ENCODE data around the gene SRGAP1. TPM values are rescaled to one million over a fixed set of nuclear protein-coding genes. Genes with fewer than 3 reads are reported as not detected.

Gene SRGAP1
- total and polyA plus RNA-seq, 2 of the 8 experiments (the other 6 are each of a cell fraction or from before 2014, with no cell fraction given) = 3.2 to 7.3 TPM

- TF ChIP-seq RNF2 (IDR thresholded peaks at IDR 0.05; ENCODE audit: borderline replicate concordance, low read depth, low read length, missing control alignments, poor library complexity, severe bottlenecking) (no peak), ASH2L (IDR thresholded peaks at IDR 0.05; ENCODE audit: low read length) (no peak), SRF (IDR thresholded peaks at IDR 0.05; ENCODE audit: low read depth, low read length) (no peak), CBX5 (IDR thresholded peaks at IDR 0.05; ENCODE audit: low read depth, low read length) (no peak)
- TF ChIP-seq, protein P1, sequence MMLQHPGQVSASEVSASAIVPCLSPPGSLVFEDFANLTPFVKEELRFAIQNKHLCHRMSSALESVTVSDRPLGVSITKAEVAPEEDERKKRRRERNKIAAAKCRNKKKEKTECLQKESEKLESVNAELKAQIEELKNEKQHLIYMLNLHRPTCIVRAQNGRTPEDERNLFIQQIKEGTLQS (IDR thresholded peaks at IDR 0.05; ENCODE audit: insufficient read depth, low read depth, low read length) = no peak
Measured at GRCh38 chr12:63967358-63968145, 123.1 kb downstream of the SRGAP1 start (continued).
